NT2/D1 (cell line): ENCODE measurements around the gene PARP8.

Experiments
- YY1 ChIP-seq: IDR thresholded peaks from 2 replicates; pipeline ENCODE4 v1.6.1; 2011; ENCODE audit not compliant: insufficient read length, insufficient read depth
- ZNF274 ChIP-seq: IDR thresholded peaks from 2 replicates; pipeline ENCODE4 v1.6.1; 2011; ENCODE audit warnings: mild to moderate bottlenecking, low read depth, low read length

- no peak for TF ChIP-seq YY1
- TF ChIP-seq ZNF274: no peak
Measured at GRCh38 chr5:50792843-50793242, 126.4 kb downstream of the PARP8 start.
